Dorsolateral prefrontal cortex (tissue), 118 donors: ENCODE measurements around the gene PRODH2. TPM values are rescaled to one million over a fixed set of nuclear protein-coding genes. Genes with fewer than 3 reads are reported as not detected.

Experiments
- total RNA-seq, 120 experiments: library from RNA; stranded (reverse); gene quantifications; one replicate each; pipeline versions ENCODE4 v1.2.3 to v1.2.4, GENCODE V29; 2022

Gene PRODH2
- total RNA-seq, 120 experiments from 2014 or later: 0.25 to 1.1 (median 0.85) TPM; not detected in 112

Other genes starting within 250 kb of the PRODH2 start
- gene ATP4A, start 249.2 kb downstream of the PRODH2 start, total RNA-seq: 1 to 10 TPM in 69 of 120 experiments, under 1 TPM in 45, not detected in 6; 0.11 to 4.8 (median 1.2) TPM
- 1 to 10 TPM in 1 of 120 experiments, under 1 TPM in 1, not detected in 118; 0.97 to 1.4 TPM for gene PMIS2, start 226.7 kb downstream of the PRODH2 start, total RNA-seq
- gene HAUS5, start 200.1 kb downstream of the PRODH2 start, total RNA-seq: 10 to 100 TPM in 96 of 120 experiments, 1 to 10 TPM in 24; 5.1 to 22.1 (median 13.4) TPM
- gene RBM42, start 183.8 kb downstream of the PRODH2 start, total RNA-seq: 10 to 100 TPM; 36.6 to 66.9 (median 49.4) TPM
- 1 to 10 TPM in 12 of 120 experiments, under 1 TPM in 10, not detected in 98; 0.29 to 1.8 (median 1.1) TPM for gene ETV2, start 171.1 kb downstream of the PRODH2 start, total RNA-seq
- gene COX6B1, start 164.5 kb downstream of the PRODH2 start, total RNA-seq: 100 to 1,000 TPM; 243 to 552 (median 394) TPM
- gene UPK1A, start 146.3 kb downstream of the PRODH2 start, total RNA-seq: 1 to 10 TPM in 5 of 120 experiments, under 1 TPM in 12, not detected in 103; 0.39 to 1.3 (median 0.61) TPM
- under 1 TPM in 1 of 120 experiments, not detected in 119; 0.54 TPM for gene ZBTB32, start 108.3 kb downstream of the PRODH2 start, total RNA-seq
- gene KMT2B, start 94.8 kb downstream of the PRODH2 start, total RNA-seq: 10 to 100 TPM; 24.7 to 47.4 (median 32.9) TPM
- 10 to 100 TPM in 17 of 120 experiments, 1 to 10 TPM in 103; 1.6 to 16.9 (median 5.9) TPM for gene IGFLR1, start 70.4 kb downstream of the PRODH2 start, total RNA-seq
- 10 to 100 TPM in 119 of 120 experiments, 1 to 10 TPM in 1; 9.6 to 45.3 (median 29.3) TPM for gene U2AF1L4, start 67.4 kb downstream of the PRODH2 start, total RNA-seq
- 10 to 100 TPM; 31.7 to 63.6 (median 46.4) TPM for gene PSENEN, start 67.2 kb downstream of the PRODH2 start, total RNA-seq
- 10 to 100 TPM; 10.0 to 30.5 (median 18.1) TPM for gene LIN37, start 64.3 kb downstream of the PRODH2 start, total RNA-seq
- 10 to 100 TPM in 110 of 120 experiments, 1 to 10 TPM in 10; 5.5 to 36.0 (median 16.9) TPM for gene HSPB6, start 55.8 kb downstream of the PRODH2 start, total RNA-seq
- gene PROSER3, start 54.7 kb downstream of the PRODH2 start, total RNA-seq: 10 to 100 TPM; 13.9 to 41.1 (median 25.9) TPM
- gene ARHGAP33, start 37.3 kb downstream of the PRODH2 start, total RNA-seq: 100 to 1,000 TPM in 22 of 120 experiments, 10 to 100 TPM in 98; 53.2 to 121 (median 87.3) TPM
- gene NPHS1, start 39.7 kb upstream of the PRODH2 start, total RNA-seq: 1 to 10 TPM in 72 of 120 experiments, under 1 TPM in 47, not detected in 1; 0.11 to 3.7 (median 1.2) TPM
- gene KIRREL2, start 44.1 kb upstream of the PRODH2 start, total RNA-seq: 1 to 10 TPM in 42 of 120 experiments, under 1 TPM in 77, not detected in 1; 0.21 to 2.0 (median 0.83) TPM
- gene APLP1, start 55.7 kb upstream of the PRODH2 start, total RNA-seq: 1,000 to 10,000 TPM in 76 of 120 experiments, 100 to 1,000 TPM in 44; 448 to 2,969 (median 1,100) TPM
- gene NFKBID, start 87.7 kb upstream of the PRODH2 start, total RNA-seq: 10 to 100 TPM in 58 of 120 experiments, 1 to 10 TPM in 62; 4.0 to 22.7 (median 9.9) TPM
- 10 to 100 TPM in 16 of 120 experiments, 1 to 10 TPM in 100, under 1 TPM in 2, not detected in 2; 0.91 to 23.2 (median 5.7) TPM for gene HCST, start 89.7 kb upstream of the PRODH2 start, total RNA-seq
- gene TYROBP, start 95.5 kb upstream of the PRODH2 start, total RNA-seq: 10 to 100 TPM in 111 of 120 experiments, 1 to 10 TPM in 9; 4.0 to 78.1 (median 21.7) TPM
- 10 to 100 TPM; 14.6 to 42.1 (median 25.6) TPM for gene LRFN3, start 123.5 kb upstream of the PRODH2 start, total RNA-seq
- 10 to 100 TPM; 13.8 to 31.6 (median 21.0) TPM for gene SDHAF1, start 182.3 kb upstream of the PRODH2 start, total RNA-seq
- gene SYNE4, start 196.0 kb upstream of the PRODH2 start, total RNA-seq: 1 to 10 TPM in 56 of 120 experiments, under 1 TPM in 57, not detected in 7; 0.20 to 3.3 (median 0.99) TPM
- 10 to 100 TPM; 22.0 to 52.4 (median 34.6) TPM for gene ALKBH6, start 201.4 kb upstream of the PRODH2 start, total RNA-seq
- gene CLIP3, start 220.0 kb upstream of the PRODH2 start, total RNA-seq: 100 to 1,000 TPM; 172 to 399 (median 274) TPM
- 10 to 100 TPM in 13 of 120 experiments, 1 to 10 TPM in 107; 4.2 to 11.7 (median 7.3) TPM for gene THAP8, start 241.4 kb upstream of the PRODH2 start, total RNA-seq
- 1 to 10 TPM in 94 of 120 experiments, under 1 TPM in 26; 0.64 to 2.8 (median 1.3) TPM for gene WDR62, start 242.1 kb upstream of the PRODH2 start, total RNA-seq